NT2/D1 (cell line): ENCODE results near the gene CTNNA3.

Source experiments
- SUZ12 ChIP-seq: IDR thresholded peaks from 2 replicates; pipeline ENCODE4 v1.6.1; 2011; ENCODE audit not compliant: insufficient read length, insufficient read depth; ENCODE audit errors: extremely low read depth
- YY1 ChIP-seq: IDR thresholded peaks from 2 replicates; pipeline ENCODE4 v1.6.1; 2011; ENCODE audit not compliant: insufficient read length, insufficient read depth
- ZNF274 ChIP-seq: IDR thresholded peaks from 2 replicates; pipeline ENCODE4 v1.6.1; 2011; ENCODE audit warnings: mild to moderate bottlenecking, low read depth, low read length

GRCh38 chr10:67308912-67309311, 387.1 kb downstream of the CTNNA3 start:
- TF ChIP-seq ZNF274 (no peak), YY1 (no peak), SUZ12 (no peak)
